HEK293 (cell line): ENCODE data around the gene TATDN2.

Source experiments
- CTCF ChIA-PET: fragments of 350-600 bp; formaldehyde crosslinking; extraction: SDS; loops from one replicate; lab custom pipeline; 2021; ENCODE audit warnings: antibody characterized with exemption; lab: Yijun Ruan, JAX
- POLR2A ChIA-PET: fragments of 300-600 bp; formaldehyde crosslinking; extraction: SDS; loops from one replicate; lab custom pipeline; 2020; ENCODE audit warnings: antibody characterized with exemption, inconsistent platforms; lab: Yijun Ruan, JAX
- H3K27ac ChIP-seq: fragments of 200-500 bp; sonication (Bioruptor generic); 2 replicates; pipeline ENCODE4 v1.5.1; 2014; ENCODE audit warnings: low read depth, low read length, control low read depth, inconsistent platforms; ENCODE audit errors: extremely low read depth
- H3K36me3 ChIP-seq, 2 experiments: fragments of 200-500 bp in 1 of 2; sonication (Bioruptor generic) in 1 of 2; 1 replicate in 1 of 2; 2 replicates in 1 of 2; pipeline ENCODE4 v1.5.1; 2014 to 2017; ENCODE audit warnings: inconsistent platforms in 2 of 2, low read length in 2 of 2; ENCODE audit not compliant: control insufficient read depth in 2 of 2, insufficient read depth in 1 of 2
- H3K4me1 ChIP-seq: fragments of 200-500 bp; sonication (Bioruptor generic); 2 replicates; pipeline ENCODE4 v1.5.1; 2014; ENCODE audit warnings: mild to moderate bottlenecking, low read length, inconsistent platforms; ENCODE audit not compliant: control insufficient read depth, insufficient read depth
- H3K4me3 ChIP-seq: 2 replicates; pipeline ENCODE4 v1.5.1; 2011; ENCODE audit warnings: low read depth, mild to moderate bottlenecking, control low read depth, low read length, moderate library complexity
- H3K9me3 ChIP-seq: fragments of 200-500 bp; sonication (Bioruptor generic); 2 replicates; pipeline ENCODE4 v1.5.1; 2014; ENCODE audit warnings: low read depth, low read length, inconsistent platforms; ENCODE audit not compliant: control insufficient read depth, insufficient read depth
- GLI4 ChIP-seq: fragments of 450-650 bp; formaldehyde crosslinking; IDR thresholded peaks from 2 replicates; pipeline ENCODE4 v1.5.1; 2016; ENCODE audit warnings: missing biosample characterization, missing genetic modification characterization
- HOXA7 ChIP-seq: sonication (generic); formaldehyde crosslinking; IDR thresholded peaks from 2 replicates; pipeline ENCODE4 v1.8.1; 2022; ENCODE audit warnings: missing genetic modification reagents, borderline replicate concordance
- KLF16 ChIP-seq: fragments of 450-650 bp; formaldehyde crosslinking; IDR thresholded peaks from 2 replicates; pipeline ENCODE4 v1.5.1; 2017; ENCODE audit warnings: missing biosample characterization, missing genetic modification characterization
- OSR2 ChIP-seq: fragments of 450-650 bp; formaldehyde crosslinking; IDR thresholded peaks from 2 replicates; pipeline ENCODE4 v1.5.1; 2016; ENCODE audit warnings: missing biosample characterization, missing genetic modification characterization
- PRDM4 ChIP-seq: fragments of 450-650 bp; formaldehyde crosslinking; IDR thresholded peaks from 2 replicates; pipeline ENCODE4 v1.5.1; 2017; ENCODE audit warnings: missing biosample characterization, missing genetic modification characterization
- RBAK ChIP-seq: fragments of 450-650 bp; formaldehyde crosslinking; IDR thresholded peaks from 2 replicates; pipeline ENCODE4 v1.5.1; 2016; ENCODE audit warnings: missing biosample characterization, missing genetic modification characterization
- ZBTB17 ChIP-seq: fragments of 450-650 bp; formaldehyde crosslinking; IDR thresholded peaks from 2 replicates; pipeline ENCODE4 v1.5.1; 2016; ENCODE audit warnings: missing biosample characterization, missing genetic modification characterization
- ZFP3 ChIP-seq: fragments of 450-650 bp; formaldehyde crosslinking; IDR thresholded peaks from 2 replicates; pipeline ENCODE4 v1.5.1; 2016; ENCODE audit warnings: low read depth, missing biosample characterization, missing genetic modification characterization
- ZFP37 ChIP-seq: fragments of 450-650 bp; formaldehyde crosslinking; IDR thresholded peaks from 2 replicates; pipeline ENCODE4 v1.5.1; 2016; ENCODE audit warnings: missing biosample characterization, missing genetic modification characterization
- ZFP41 ChIP-seq: fragments of 450-650 bp; formaldehyde crosslinking; IDR thresholded peaks from 2 replicates; pipeline ENCODE4 v1.5.1; 2016; ENCODE audit warnings: missing biosample characterization, missing genetic modification characterization, borderline replicate concordance
- ZIC2 ChIP-seq: fragments of 450-650 bp; formaldehyde crosslinking; IDR thresholded peaks from 2 replicates; pipeline ENCODE4 v1.5.1; 2016; ENCODE audit warnings: missing biosample characterization, missing genetic modification characterization
- ZNF114 ChIP-seq: fragments of 450-650 bp; formaldehyde crosslinking; IDR thresholded peaks from 2 replicates; pipeline ENCODE4 v1.5.0; 2017; ENCODE audit warnings: missing biosample characterization, missing genetic modification characterization
- ZNF140 ChIP-seq: fragments of 450-650 bp; formaldehyde crosslinking; IDR thresholded peaks from 2 replicates; pipeline ENCODE4 v1.5.1; 2016; ENCODE audit warnings: missing biosample characterization, missing genetic modification characterization
- ZNF280C ChIP-seq: fragments of 450-650 bp; formaldehyde crosslinking; IDR thresholded peaks from 2 replicates; pipeline ENCODE4 v1.5.1; 2016; ENCODE audit warnings: missing biosample characterization, missing genetic modification characterization
- ZNF324 ChIP-seq: fragments of 450-650 bp; formaldehyde crosslinking; IDR thresholded peaks from 2 replicates; pipeline ENCODE4 v1.5.1; 2016; ENCODE audit warnings: missing biosample characterization, missing genetic modification characterization
- ZNF391 ChIP-seq: fragments of 450-650 bp; formaldehyde crosslinking; IDR thresholded peaks from 2 replicates; pipeline ENCODE4 v1.5.1; 2016; ENCODE audit warnings: low read depth, missing biosample characterization, missing genetic modification characterization, borderline replicate concordance
- ZNF621 ChIP-seq: fragments of 450-650 bp; formaldehyde crosslinking; IDR thresholded peaks from 2 replicates; pipeline ENCODE4 v1.5.1; 2017; ENCODE audit warnings: missing biosample characterization, missing genetic modification characterization
- ZNF658 ChIP-seq: fragments of 450-650 bp; formaldehyde crosslinking; IDR thresholded peaks from 2 replicates; pipeline ENCODE4; 2016; ENCODE audit warnings: missing biosample characterization, missing genetic modification characterization
- ZNF660 ChIP-seq: fragments of 450-650 bp; IDR thresholded peaks from 2 replicates; pipeline ENCODE4 v1.5.1; 2018; ENCODE audit warnings: missing biosample characterization, mild to moderate bottlenecking, missing genetic modification characterization
- ZNF707 ChIP-seq: fragments of 450-650 bp; formaldehyde crosslinking; IDR thresholded peaks from 2 replicates; pipeline ENCODE4 v1.5.1; 2016; ENCODE audit warnings: missing biosample characterization, missing genetic modification characterization
- ZNF747 ChIP-seq: fragments of 450-650 bp; formaldehyde crosslinking; IDR thresholded peaks from 2 replicates; pipeline ENCODE4 v1.5.1; 2016; ENCODE audit warnings: missing biosample characterization, missing genetic modification characterization
- ZNF76 ChIP-seq: fragments of 450-650 bp; formaldehyde crosslinking; IDR thresholded peaks from 2 replicates; pipeline ENCODE4; 2016; ENCODE audit warnings: low read depth, missing biosample characterization, missing genetic modification characterization, borderline replicate concordance
- ZNF792 ChIP-seq: fragments of 450-650 bp; formaldehyde crosslinking; IDR thresholded peaks from 2 replicates; pipeline ENCODE4 v1.5.1; 2016; ENCODE audit warnings: missing biosample characterization, missing genetic modification characterization
- TF ChIP-seq, protein P1 (sequence below): fragments of 450-650 bp; formaldehyde crosslinking; IDR thresholded peaks from 2 replicates; pipeline ENCODE4 v1.5.1; 2016; ENCODE audit warnings: missing biosample characterization, missing genetic modification characterization
- TF ChIP-seq, protein P2 (sequence below): fragments of 450-650 bp; formaldehyde crosslinking; IDR thresholded peaks from 2 replicates; pipeline ENCODE4 v1.5.1; 2016; ENCODE audit warnings: missing biosample characterization, missing genetic modification characterization

TATDN2 gene

GRCh38 chr3:10286596-10287295, 38.5 kb downstream of the TATDN2 start (continued):
- TF ChIP-seq ZNF660 (tag by site-specific recombination): peak; percentile 32; the same call in 1 of the 2 replicates
- TF ChIP-seq RBAK (tag by site-specific recombination): no peak
- TF ChIP-seq ZIC2 (tag by site-specific recombination): peak; percentile 40; the same call in 1 of the 2 replicates
- TF ChIP-seq, all 188 proteins: peak for 5

- Histone ChIP-seq H3K27ac (no peak overlapping the region), H3K36me3 (peaks cover 3 to 89% of the 10 kb centered on the region in 2 experiments; a peak in 1 of 3 replicates), H3K4me3 (no peak overlapping the region), H3K4me1 (peaks cover 7% of the 10 kb centered on the region; the same call in 1 of the 2 replicates), H3K9me3 (no peaks in the 10 kb centered on the region)
- TF ChIP-seq, protein P1, sequence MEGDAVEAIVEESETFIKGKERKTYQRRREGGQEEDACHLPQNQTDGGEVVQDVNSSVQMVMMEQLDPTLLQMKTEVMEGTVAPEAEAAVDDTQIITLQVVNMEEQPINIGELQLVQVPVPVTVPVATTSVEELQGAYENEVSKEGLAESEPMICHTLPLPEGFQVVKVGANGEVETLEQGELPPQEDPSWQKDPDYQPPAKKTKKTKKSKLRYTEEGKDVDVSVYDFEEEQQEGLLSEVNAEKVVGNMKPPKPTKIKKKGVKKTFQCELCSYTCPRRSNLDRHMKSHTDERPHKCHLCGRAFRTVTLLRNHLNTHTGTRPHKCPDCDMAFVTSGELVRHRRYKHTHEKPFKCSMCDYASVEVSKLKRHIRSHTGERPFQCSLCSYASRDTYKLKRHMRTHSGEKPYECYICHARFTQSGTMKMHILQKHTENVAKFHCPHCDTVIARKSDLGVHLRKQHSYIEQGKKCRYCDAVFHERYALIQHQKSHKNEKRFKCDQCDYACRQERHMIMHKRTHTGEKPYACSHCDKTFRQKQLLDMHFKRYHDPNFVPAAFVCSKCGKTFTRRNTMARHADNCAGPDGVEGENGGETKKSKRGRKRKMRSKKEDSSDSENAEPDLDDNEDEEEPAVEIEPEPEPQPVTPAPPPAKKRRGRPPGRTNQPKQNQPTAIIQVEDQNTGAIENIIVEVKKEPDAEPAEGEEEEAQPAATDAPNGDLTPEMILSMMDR (tag by site-specific recombination): no peak
- TF ChIP-seq ZNF280C (tag by site-specific recombination): no peak
- TF ChIP-seq GLI4 (tag by site-specific recombination): no peak
- no peak for TF ChIP-seq PRDM4 (tag by site-specific recombination)
- no peak for TF ChIP-seq ZFP37 (tag by site-specific recombination)
- no peak for TF ChIP-seq ZNF324 (tag by site-specific recombination)
- TF ChIP-seq ZNF621 (tag by site-specific recombination): no peak
- TF ChIP-seq KLF16 (tag by site-specific recombination): no peak
- TF ChIP-seq OSR2 (tag by site-specific recombination): no peak
- TF ChIP-seq ZBTB17 (tag by site-specific recombination): no peak
- no peak for TF ChIP-seq ZNF140 (tag by site-specific recombination)
- TF ChIP-seq ZNF76 (tag by site-specific recombination): no peak
- ChIA-PET CTCF (no interaction called here), POLR2A (interaction anchor here (0.6 kb wide), 1 partner anchor 146 kb away, joined by 3 read pairs; the partner anchor contains the start of gene VHL)
Observed at GRCh38 chr3:10287936-10288574, 39.8 kb downstream of the TATDN2 start.

DNA sequence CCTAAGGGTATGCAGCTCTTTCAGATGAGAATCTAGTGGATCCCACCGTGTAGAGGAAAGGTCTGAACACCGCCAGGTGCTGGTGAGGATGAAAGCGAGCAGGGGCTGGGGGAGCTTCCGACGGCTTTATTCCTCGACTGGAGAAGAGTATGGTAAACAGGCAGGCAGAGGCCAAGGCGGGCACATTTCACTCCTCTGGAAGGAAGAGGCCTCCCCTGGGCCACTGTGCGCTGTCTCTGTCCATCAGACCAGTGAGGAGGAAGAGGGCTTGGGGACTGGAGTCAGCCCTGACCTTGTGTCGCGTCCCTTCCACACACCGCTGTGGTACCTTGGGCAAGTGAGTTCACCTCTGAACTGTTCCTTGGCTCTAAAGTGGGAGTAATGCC, 40.3 kb downstream of the TATDN2 start:
- no peak overlapping the region for H3K4me3 ChIP-seq
- H3K4me1 ChIP-seq: peaks cover 7% of the 10 kb centered on the region; the same call in 1 of the 2 replicates
- no peak overlapping the region for H3K27ac ChIP-seq
- ChIA-PET POLR2A (interaction anchor here (1.9 kb wide), 1 partner anchor 40 kb away, joined by 5 read pairs; the partner anchor contains the start of gene TATDN2), CTCF (no interaction called here)
- H3K36me3 ChIP-seq: peaks cover 3 to 84% of the 10 kb centered on the region in 2 experiments; a peak in 1 of 3 replicates
- no peaks in the 10 kb centered on the region for H3K9me3 ChIP-seq
- TF ChIP-seq ZFP3 (tag by site-specific recombination) (no peak), ZNF114 (tag by site-specific recombination) (no peak), ZNF707 (tag by site-specific recombination) (no peak), ZNF747 (no peak), ZNF792 (tag by site-specific recombination) (no peak), HOXA7 (CRISPR knock-in tag) (no peak), ZNF391 (tag by site-specific recombination) (no peak), ZFP41 (tag by site-specific recombination) (no peak), ZNF658 (tag by site-specific recombination) (no peak)
- TF ChIP-seq, protein P2, sequence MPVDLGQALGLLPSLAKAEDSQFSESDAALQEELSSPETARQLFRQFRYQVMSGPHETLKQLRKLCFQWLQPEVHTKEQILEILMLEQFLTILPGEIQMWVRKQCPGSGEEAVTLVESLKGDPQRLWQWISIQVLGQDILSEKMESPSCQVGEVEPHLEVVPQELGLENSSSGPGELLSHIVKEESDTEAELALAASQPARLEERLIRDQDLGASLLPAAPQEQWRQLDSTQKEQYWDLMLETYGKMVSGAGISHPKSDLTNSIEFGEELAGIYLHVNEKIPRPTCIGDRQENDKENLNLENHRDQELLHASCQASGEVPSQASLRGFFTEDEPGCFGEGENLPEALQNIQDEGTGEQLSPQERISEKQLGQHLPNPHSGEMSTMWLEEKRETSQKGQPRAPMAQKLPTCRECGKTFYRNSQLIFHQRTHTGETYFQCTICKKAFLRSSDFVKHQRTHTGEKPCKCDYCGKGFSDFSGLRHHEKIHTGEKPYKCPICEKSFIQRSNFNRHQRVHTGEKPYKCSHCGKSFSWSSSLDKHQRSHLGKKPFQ (tag by site-specific recombination): no peak
